ENCODE results near the gene CLTA.
"Not testable (repeated sequence)": the region's sequence is repeated elsewhere in the genome, so short reads cannot be mapped to it uniquely, and the experiment has no call there.

DNA sequence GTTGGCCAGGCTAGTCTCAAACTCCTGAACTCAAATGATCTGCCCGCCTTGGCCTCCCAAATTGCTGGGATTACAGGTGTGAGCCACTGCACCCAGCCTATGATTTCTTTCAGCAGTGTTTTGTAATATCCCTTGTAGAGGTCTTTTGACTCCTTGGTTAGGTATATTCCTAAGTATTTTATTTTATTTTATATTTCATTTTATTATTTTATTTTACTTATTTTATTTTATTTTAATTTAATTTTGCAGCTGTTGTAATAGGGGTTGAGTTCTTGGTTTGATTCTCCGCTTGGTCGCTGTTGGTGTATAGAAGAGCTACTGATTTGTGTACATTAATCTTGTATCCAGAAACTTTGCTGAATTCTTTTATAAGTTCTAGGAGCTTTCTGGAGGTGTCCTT is 49.0 kb downstream of the CLTA start:
- not testable (repeated sequence) for TF ChIP-seq EZH2 (IDR thresholded peaks at IDR 0.05; ENCODE audit: low read length)
- TF ChIP-seq, protein P1, sequence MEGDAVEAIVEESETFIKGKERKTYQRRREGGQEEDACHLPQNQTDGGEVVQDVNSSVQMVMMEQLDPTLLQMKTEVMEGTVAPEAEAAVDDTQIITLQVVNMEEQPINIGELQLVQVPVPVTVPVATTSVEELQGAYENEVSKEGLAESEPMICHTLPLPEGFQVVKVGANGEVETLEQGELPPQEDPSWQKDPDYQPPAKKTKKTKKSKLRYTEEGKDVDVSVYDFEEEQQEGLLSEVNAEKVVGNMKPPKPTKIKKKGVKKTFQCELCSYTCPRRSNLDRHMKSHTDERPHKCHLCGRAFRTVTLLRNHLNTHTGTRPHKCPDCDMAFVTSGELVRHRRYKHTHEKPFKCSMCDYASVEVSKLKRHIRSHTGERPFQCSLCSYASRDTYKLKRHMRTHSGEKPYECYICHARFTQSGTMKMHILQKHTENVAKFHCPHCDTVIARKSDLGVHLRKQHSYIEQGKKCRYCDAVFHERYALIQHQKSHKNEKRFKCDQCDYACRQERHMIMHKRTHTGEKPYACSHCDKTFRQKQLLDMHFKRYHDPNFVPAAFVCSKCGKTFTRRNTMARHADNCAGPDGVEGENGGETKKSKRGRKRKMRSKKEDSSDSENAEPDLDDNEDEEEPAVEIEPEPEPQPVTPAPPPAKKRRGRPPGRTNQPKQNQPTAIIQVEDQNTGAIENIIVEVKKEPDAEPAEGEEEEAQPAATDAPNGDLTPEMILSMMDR (optimal IDR thresholded peaks at IDR 0.05 in 1 of 3, IDR thresholded peaks at IDR 0.05 in 1 of 3, conservative IDR thresholded peaks at IDR 0.05 in 1 of 3; ENCODE audit: extremely low read depth in 1 of 3, insufficient read depth in 2 of 3, low read length in 3 of 3), result not testable (repeated sequence)
